ENCODE results near the gene TEAD1. TPM values are rescaled to one million over a fixed set of nuclear protein-coding genes. Genes with fewer than 3 reads are reported as not detected.

TEAD1 gene
- polyA plus RNA-seq, 2 of the 4 experiments (the other 2 are of a cell fraction) = 111 to 112 TPM

GRCh38 chr11:12831471-12832202 is 157.4 kb downstream of the TEAD1 start (continued):
- TF ChIP-seq CTCF (IDR thresholded peaks at IDR 0.05) (no peak), HDAC2 (IDR thresholded peaks at IDR 0.05) (no peak), ZSCAN20 (CRISPR knock-in tag; IDR thresholded peaks at IDR 0.05) (no peak), POLR2AphosphoS2 (conservative IDR thresholded peaks at IDR 0.05; ENCODE audit: low read length) (no peak), NR3C1 (IDR thresholded peaks at IDR 0.05) (no peak), HOXB5 (CRISPR knock-in tag; IDR thresholded peaks at IDR 0.05) (no peak), RAD21 (conservative IDR thresholded peaks at IDR 0.05 in 1 of 2, IDR thresholded peaks at IDR 0.05 in 1 of 2) (no peak), HES2 (IDR thresholded peaks at IDR 0.05) (no peak), TFCP2L1 (CRISPR knock-in tag; IDR thresholded peaks at IDR 0.05) (no peak), ZNF302 (CRISPR knock-in tag; IDR thresholded peaks at IDR 0.05) (no peak), BHLHE40 (IDR thresholded peaks at IDR 0.05; ENCODE audit: low read depth, low read length) (no peak), POLR2A (IDR thresholded peaks at IDR 0.05; ENCODE audit: low read length) (no peak)

GRCh38 chr11:12832480-12833224 is 158.4 kb downstream of the TEAD1 start:
- no peak overlapping the region for H3K4me3 ChIP-seq
- no peak for ATAC-seq
- peaks cover 72% of the 10 kb centered on the region for H3K4me1 ChIP-seq
- H3K9me3 ChIP-seq = no peaks in the 10 kb centered on the region
- peak; percentile 49 for FAIRE-seq
- H3K27ac ChIP-seq = no peak overlapping the region
- H3K4me2 ChIP-seq = peak overlapping the region; percentile 38; the same call in 2 of the 3 replicates
- no peak for DNase-seq (ENCODE audit: low read depth in 1 of 2, low spot score in 1 of 2)
- ChIA-PET POLR2A (no interaction called here), CTCF (no interaction called here)
- TF ChIP-seq CHD4 (IDR thresholded peaks at IDR 0.05; ENCODE audit: borderline replicate concordance) = no peak
- WGBS (ENCODE audit: missing lambda C conversion rate) = 64% methylated on average over 2 of the region's 2 CpGs

- peaks cover 67% of the 10 kb centered on the region for H3K4me1 ChIP-seq
- ATAC-seq (no peak), DNase-seq (ENCODE audit: low read depth in 1 of 2, low spot score in 1 of 2) (no peak), FAIRE-seq (no peak)
- TF ChIP-seq CEBPB (IDR thresholded peaks at IDR 0.05) (0 out of 4 replicates have a peak, but pooled peaks of 1 of the 2 experiments have one; percentile 11), SREBF2 (IDR thresholded peaks at IDR 0.05) (no peak)
- 73% methylated on average over 2 of the region's 2 CpGs for WGBS (ENCODE audit: missing lambda C conversion rate)
- POLR2A ChIA-PET = no interaction called here
- no peak overlapping the region for H3K4me3 ChIP-seq
- H3K27ac ChIP-seq = no peak overlapping the region
- CTCF ChIA-PET = no interaction called here
- H3K9me3 ChIP-seq = no peaks in the 10 kb centered on the region
- H3K4me2 ChIP-seq = peak overlapping the region; percentile 38; the same call in 1 of the 3 replicates
These were observed 159.9 kb downstream of the TEAD1 start for GRCh38 chr11:12834166-12834565.

- 96% methylated on average over 1 of the region's 1 CpG for WGBS (ENCODE audit: missing lambda C conversion rate)
- TF ChIP-seq NR3C1 (IDR thresholded peaks at IDR 0.05) (no peak), POLR2A (IDR thresholded peaks at IDR 0.05; ENCODE audit: low read length) (no peak), SMC3 (IDR thresholded peaks at IDR 0.05) (no peak), EHF (CRISPR knock-in tag; IDR thresholded peaks at IDR 0.05) (no peak)
- Histone ChIP-seq H3K4me2 (no peak overlapping the region), H3K4me1 (peaks cover 67% of the 10 kb centered on the region), H3K27ac (no peak overlapping the region), H3K4me3 (no peak overlapping the region), H3K9me3 (no peaks in the 10 kb centered on the region)
- ChIA-PET POLR2A (no interaction called here), CTCF (interaction anchor here (0.7 to 1.0 kb wide), 2 partner anchors 19 to 24 kb away, joined by 3 read pairs; no protein-coding TSS in a partner anchor)
- FAIRE-seq (no peak), DNase-seq (ENCODE audit: low read depth in 1 of 2, low spot score in 1 of 2) (no peak), ATAC-seq (no peak)
These were observed 160.4 kb downstream of the TEAD1 start for GRCh38 chr11:12834630-12835029.

Measured in A549 (cell line).